H1 (cell line): ENCODE results near the gene CNPY2. TPM values are rescaled to one million over a fixed set of nuclear protein-coding genes. Genes with fewer than 3 reads are reported as not detected.

Experiments
- CHD7 ChIP-seq: fragments of 300-600 bp; sonication (generic); IDR thresholded peaks from 2 replicates; pipeline ENCODE4 v1.7.1; 2012; ENCODE audit warnings: low read length, moderate library complexity, mild to moderate bottlenecking, inconsistent platforms; ENCODE audit not compliant: insufficient replicate concordance
- MAFK ChIP-seq: IDR thresholded peaks from 2 replicates; pipeline ENCODE4 v1.6.1; 2012; ENCODE audit warnings: low read depth, mild to moderate bottlenecking, improper control_type of control experiment, low read length
- POLR2AphosphoS5 ChIP-seq: IDR thresholded peaks from 2 replicates; pipeline ENCODE4 v1.6.1; 2011; ENCODE audit warnings: low read depth, low read length
- SIN3A ChIP-seq, 2 experiments: IDR thresholded peaks in 1 of 2; conservative IDR thresholded peaks in 1 of 2; 2 replicates each; pipeline ENCODE4 v1.6.1; 2011 to 2012; ENCODE audit warnings: low read length in 2 of 2, improper control_type of control experiment in 1 of 2, low read depth in 1 of 2, mild to moderate bottlenecking in 1 of 2
- SIX5 ChIP-seq: IDR thresholded peaks from 2 replicates; pipeline ENCODE4 v1.6.1; 2011; ENCODE audit warnings: mild to moderate bottlenecking, low read depth, low read length
- TBP ChIP-seq: IDR thresholded peaks from 2 replicates; pipeline ENCODE4 v1.6.1; 2011; ENCODE audit warnings: low read depth, low read length, improper control_type of control experiment
- polyA plus RNA-seq, 7 experiments: library from polyadenylated mRNA; depleted of rRNA in 3 of 7; stranded (reverse) in 5 of 7; unstranded in 2 of 7; fragments of >200 nt in 5 of 7; fragments of 200-250 nt in 2 of 7; gene quantifications; 1 replicate in 5 of 7; 2 replicates in 1 of 7; 4 replicates in 1 of 7; pipeline versions ENCODE4 v1.2.1 to v1.2.3, GENCODE V29; 2011 to 2013; ENCODE audit warnings: missing spikeins in 2 of 7, mixed read lengths in 2 of 7
- total RNA-seq: library from RNA; stranded (reverse); fragmentation: NEBNext Ultra II Directional; extraction: Animal tissue kit (Norgen Biotek cat#: 25700); gene quantifications from 2 replicates; pipeline ENCODE4 v1.2.1, GENCODE V29; 2021

CNPY2 gene
- total and polyA plus RNA-seq, 2 of the 8 experiments (the other 6 are each of a cell fraction or from before 2014, with no cell fraction given) = 203 to 281 TPM

DNA sequence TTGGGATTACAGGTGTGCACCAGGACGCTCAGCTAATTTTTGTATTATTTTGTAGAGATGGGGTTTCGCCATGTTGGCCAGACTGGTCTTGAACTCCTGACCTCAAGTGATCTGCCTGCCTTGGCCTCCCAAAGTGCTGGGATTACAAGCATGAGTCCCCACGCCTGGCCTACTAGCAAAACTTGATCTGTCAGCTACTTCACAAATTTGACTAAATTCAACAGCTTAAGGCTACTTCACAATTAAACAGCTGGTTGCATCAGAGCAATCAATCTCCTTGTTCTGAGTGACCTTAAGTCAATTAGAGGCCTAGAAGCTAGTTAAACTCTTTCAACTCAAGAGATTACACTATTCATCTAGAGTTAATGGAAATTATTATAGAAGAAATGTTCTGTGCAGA, 36.9 kb downstream of the CNPY2 start (continued):
- TF ChIP-seq CHD7 (no peak), POLR2AphosphoS5 (no peak), SIX5 (no peak), TBP (no peak), MAFK (no peak), SIN3A (conservative IDR thresholded peaks at IDR 0.05 in 1 of 2, IDR thresholded peaks at IDR 0.05 in 1 of 2; ENCODE audit: low read depth in 1 of 2, low read length in 2 of 2) (no peak)
